Dedifferentiated amniotic fluid mesenchymal stem cell (primary cell): ENCODE data around the gene HAUS7.
"Not testable (repeated sequence)": the region's sequence is repeated elsewhere in the genome, so short reads cannot be mapped to it uniquely, and the experiment has no call there.

Experiments
- DNase-seq: peaks from one replicate; pipeline ENCODE4 v3.0.0-alpha.2; 2016; ENCODE audit errors: extremely low spot score

Gene HAUS7

GRCh38 chrX:153409414-153410101 lies 60.8 kb downstream of the HAUS7 start:
- DNase-seq: no peak

- no peak for DNase-seq
These were observed 61.5 kb downstream of the HAUS7 start for GRCh38 chrX:153408871-153409351.

GRCh38 chrX:153408221-153408721 lies 62.1 kb downstream of the HAUS7 start:
- DNase-seq: no peak

DNA sequence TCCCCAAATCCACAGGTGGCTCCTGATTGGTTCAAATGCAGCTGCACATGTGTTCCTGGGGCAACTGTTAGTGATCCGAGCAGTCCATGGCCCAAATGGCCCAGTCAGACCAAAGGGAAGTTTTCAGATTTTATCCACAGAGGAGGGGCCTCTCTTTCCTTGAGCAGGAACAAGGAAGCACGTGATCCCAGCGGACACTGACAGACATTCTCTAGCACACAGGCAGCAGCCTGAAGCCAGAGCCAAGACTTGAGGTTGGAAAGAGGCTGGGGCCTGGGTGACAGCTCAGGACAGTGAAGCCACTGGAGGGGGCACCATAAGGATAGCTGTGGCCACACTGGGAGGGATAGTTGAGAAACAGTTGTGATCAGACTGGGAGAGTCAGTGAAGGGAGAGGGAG lies 62.6 kb downstream of the HAUS7 start:
- no peak for DNase-seq

GRCh38 chrX:153406903-153407302 lies 63.5 kb downstream of the HAUS7 start:
- no peak for DNase-seq

GRCh38 chrX:153406011-153406410 lies 64.4 kb downstream of the HAUS7 start:
- no peak for DNase-seq

DNA sequence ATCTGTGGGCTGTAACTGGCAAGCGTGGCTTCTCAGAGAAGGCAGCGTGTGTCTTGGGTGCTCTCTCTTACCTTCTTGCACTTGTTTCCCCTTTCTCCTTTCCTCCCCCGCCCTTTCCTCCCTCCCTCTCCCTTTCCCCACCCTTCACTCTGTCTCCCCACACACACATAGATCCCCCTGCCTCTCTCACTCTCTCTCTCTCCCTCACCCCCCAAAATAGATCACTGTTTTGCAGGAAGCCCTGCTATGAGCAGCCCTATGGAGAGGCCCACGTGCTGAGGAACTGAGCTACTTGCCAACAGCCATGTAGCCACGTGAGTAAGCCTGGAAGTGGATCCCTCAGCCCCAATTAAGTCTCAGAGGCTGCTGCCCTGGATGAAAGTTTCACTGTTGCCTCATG lies 65.0 kb downstream of the HAUS7 start:
- DNase-seq: no peak

DNA sequence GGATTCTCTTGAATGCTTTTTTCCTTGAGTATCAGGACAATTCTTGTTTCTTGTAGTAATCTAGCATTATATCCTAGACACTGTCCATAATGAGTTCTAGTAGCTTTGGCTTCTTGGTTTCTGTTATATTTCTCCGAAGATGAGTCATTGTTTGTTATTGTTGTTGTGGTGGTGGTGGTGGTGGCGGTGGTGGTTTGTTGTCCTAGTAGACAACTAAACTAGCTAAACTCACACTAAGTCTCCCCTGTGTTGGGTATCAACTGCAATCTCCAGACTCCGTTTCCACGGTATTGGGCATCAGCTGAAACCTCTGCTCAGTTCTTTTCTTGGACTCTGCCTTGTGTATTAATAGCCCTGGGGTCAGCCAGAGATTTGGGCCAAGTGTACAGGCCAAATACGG lies 66.0 kb downstream of the HAUS7 start:
- not testable (repeated sequence) for DNase-seq

DNA sequence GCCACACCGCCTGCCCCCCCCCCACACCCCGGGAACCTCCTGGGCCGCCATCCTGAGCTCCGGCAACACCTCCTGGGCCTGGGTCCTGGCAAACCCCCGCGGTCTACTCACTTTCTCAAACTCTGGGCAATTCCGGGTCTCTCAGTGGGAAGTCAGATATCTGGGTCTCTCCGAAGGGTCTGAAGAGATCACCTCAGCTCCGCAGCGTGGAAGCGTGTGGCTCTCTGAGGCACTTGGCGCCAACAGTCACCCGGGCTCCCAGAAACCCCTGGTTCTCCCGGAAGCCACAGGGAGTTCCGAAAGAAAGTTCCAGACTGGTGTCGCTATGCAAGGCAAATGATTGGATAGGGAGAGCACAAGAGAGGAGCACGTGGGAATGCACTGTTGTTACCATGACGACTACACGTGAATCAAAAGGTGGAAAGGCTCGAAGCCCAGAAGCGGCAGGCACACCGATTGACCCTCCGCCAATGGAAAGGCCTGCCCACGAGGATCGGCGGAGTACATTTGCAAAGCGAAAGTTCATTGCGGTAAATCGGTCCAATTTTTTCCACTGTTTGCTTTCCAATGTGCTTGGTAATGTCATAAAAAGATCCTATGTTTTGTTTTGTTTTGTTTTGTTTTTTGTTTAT lies 69.1 kb downstream of the HAUS7 start, which contains the start of gene PNMA6E:
PNMA6E (minus strand) TSS at position 218 of the 632 bp plus-strand sequence. CDS start 2,501 bp downstream, outside the sequence.
- DNase-seq: no peak

- no peak for DNase-seq
These were observed 69.9 kb downstream of the HAUS7 start for GRCh38 chrX:153400146-153401132.

- DNase-seq: no peak
These were observed 72.0 kb downstream of the HAUS7 start for GRCh38 chrX:153398275-153398960.
